AG04449 (cell line): ENCODE results near the gene SLC7A4.

Source experiments
- CTCF ChIA-PET: fragments of 350-600 bp; formaldehyde crosslinking; extraction: SDS; loops from one replicate; lab custom pipeline; 2021; ENCODE audit warnings: antibody characterized with exemption; lab: Yijun Ruan, JAX
- POLR2A ChIA-PET: fragments of 400-600, 350-600 bp; formaldehyde crosslinking; extraction: SDS; loops from one replicate; lab custom pipeline; 2020; ENCODE audit warnings: antibody characterized with exemption, inconsistent platforms; lab: Yijun Ruan, JAX
- DNase-seq: peaks from one replicate; pipeline ENCODE4 v3.0.0-alpha.2; 2010; ENCODE audit warnings: low read depth, low spot score
- H3K4me3 ChIP-seq: 2 replicates; pipeline ENCODE4 v1.5.1; 2011; ENCODE audit warnings: low read depth, mild to moderate bottlenecking, control low read depth, low read length
- CTCF ChIP-seq: IDR thresholded peaks from one replicate; pipeline ENCODE4 v1.5.1; 2011; ENCODE audit warnings: mild to moderate bottlenecking, moderate library complexity, low read length, control low read depth, inconsistent platforms; ENCODE audit not compliant: insufficient read depth; ENCODE audit errors: missing control alignments

The SLC7A4 gene

GRCh38 chr22:21047730-21048129 is 15.4 kb upstream of the SLC7A4 start:
- no peak overlapping the region for H3K4me3 ChIP-seq
- no peak for TF ChIP-seq CTCF
- no peak for DNase-seq
- ChIA-PET CTCF (interaction anchor here (0.6 to 1.8 kb wide), 3 partner anchors 9 to 45 kb away, joined by 3 to 5 read pairs (median 3); partner anchors contain the start of gene SLC7A4), POLR2A (no interaction called here)

- H3K4me3 ChIP-seq = no peak overlapping the region
- ChIA-PET POLR2A (interaction anchor here (1.4 kb wide), 1 partner anchor 45 kb away, joined by 4 read pairs; the partner anchor contains the start of gene THAP7), CTCF (interaction anchor here (0.6 to 4.3 kb wide), 5 partner anchors 10 to 55 kb away, joined by 3 to 20 read pairs (median 3); partner anchors contain the start of gene SLC7A4)
- no peak for TF ChIP-seq CTCF
- no peak for DNase-seq
Observed at GRCh38 chr22:21047035-21047661, 14.8 kb upstream of the SLC7A4 start.

GRCh38 chr22:21045585-21046294 is 13.4 kb upstream of the SLC7A4 start, which contains the start of gene LRRC74B:
Gene LRRC74B, plus strand, starts transcription at chr22:21045946. Its CDS starts 41 bp downstream, at chr22:21045987.
- peak; percentile 33 for DNase-seq
- no peak for TF ChIP-seq CTCF
- POLR2A ChIA-PET = interaction anchor here (0.6 to 1.4 kb wide), 4 partner anchors 31 to 56 kb away, joined by 3 to 4 read pairs (median 3); partner anchors contain the start of genes P2RX6 and THAP7
- H3K4me3 ChIP-seq = peak within 1 kb of the TSS; percentile 60
- CTCF ChIA-PET = interaction anchor here (0.7 to 4.3 kb wide), 5 partner anchors 9 to 56 kb away, joined by 3 to 20 read pairs (median 3); no protein-coding TSS in a partner anchor

GRCh38 chr22:21044931-21045584 is 12.7 kb upstream of the SLC7A4 start:
- TF ChIP-seq CTCF = no peak
- ChIA-PET CTCF (interaction anchor here (0.8 to 4.3 kb wide), 4 partner anchors 27 to 124 kb away, joined by 3 to 20 read pairs (median 3); no protein-coding TSS in a partner anchor), POLR2A (interaction anchor here (0.8 to 1.1 kb wide), 2 partner anchors 30 to 57 kb away, joined by 3 read pairs; partner anchors contain the start of gene P2RX6)
- peak overlapping the region; percentile 48 for H3K4me3 ChIP-seq
- peak; percentile 41 for DNase-seq

GRCh38 chr22:21043860-21044535 is 11.6 kb upstream of the SLC7A4 start:
- no peak for TF ChIP-seq CTCF
- ChIA-PET CTCF (interaction anchor here (1.2 to 4.3 kb wide), 2 partner anchors 58 to 123 kb away, joined by 3 to 20 read pairs; no protein-coding TSS in a partner anchor), POLR2A (no interaction called here)
- no peak for DNase-seq
- H3K4me3 ChIP-seq = peak overlapping the region; percentile 48
